ENCODE measurements around the gene ALDOC.

GRCh38 chr17:28530250-28530649, 46.4 kb downstream of the ALDOC start:
- TF ChIP-seq CTCF (IDR thresholded peaks at IDR 0.05 in 4 of 5, conservative IDR thresholded peaks at IDR 0.05 in 1 of 5) (no peak), POLR2A (IDR thresholded peaks at IDR 0.05) (no peak)
